C1 segment of cervical spinal cord (tissue), 14 donors: ENCODE results near the gene SLC19A1.

Experiments used
- DNase-seq, 14 donors: peaks; one replicate each; lab custom pipeline; 2025; lab: John Stamatoyannopoulos, UW

SLC19A1 gene

GRCh38 chr21:45542242-45542666 lies at the start of gene SLC19A1:
Gene SLC19A1, minus strand, starts transcription at chr21:45542440. Its CDS starts 4,481 bp downstream, at chr21:45537959.
- DNase-seq, result peak in 5 of 14 donors; percentile 26 to 68 (median 37)

GRCh38 chr21:45591619-45592207 lies 49.5 kb upstream of the SLC19A1 start:
- DNase-seq, result no peak

GRCh38 chr21:45590726-45591618 lies 48.7 kb upstream of the SLC19A1 start:
- DNase-seq, result no peak

- peak in 2 of 14 donors; percentile 15 to 18 for DNase-seq
Measured at GRCh38 chr21:45590246-45590725, 48.0 kb upstream of the SLC19A1 start.

- no peak for DNase-seq
Measured at GRCh38 chr21:45589686-45590245, 47.5 kb upstream of the SLC19A1 start.

- DNase-seq, result no peak
Measured at GRCh38 chr21:45588871-45589491, 46.7 kb upstream of the SLC19A1 start.

GRCh38 chr21:45588086-45588825 lies 46.0 kb upstream of the SLC19A1 start:
- no peak for DNase-seq

- no peak for DNase-seq
Measured at GRCh38 chr21:45586289-45586858, 44.1 kb upstream of the SLC19A1 start.

GRCh38 chr21:45584786-45585185 lies 42.5 kb upstream of the SLC19A1 start:
- no peak for DNase-seq

- DNase-seq, result no peak
Measured at GRCh38 chr21:45583831-45584509, 41.7 kb upstream of the SLC19A1 start.

- DNase-seq, result no peak
Measured at GRCh38 chr21:45582128-45582527, 39.9 kb upstream of the SLC19A1 start.

GRCh38 chr21:45581322-45581712 lies 39.1 kb upstream of the SLC19A1 start:
- DNase-seq, result no peak

- DNase-seq, result no peak
Measured at GRCh38 chr21:45580576-45581321, 38.5 kb upstream of the SLC19A1 start.

GRCh38 chr21:45580181-45580575 lies 37.9 kb upstream of the SLC19A1 start:
- DNase-seq, result no peak

GRCh38 chr21:45579383-45580180 lies 37.3 kb upstream of the SLC19A1 start:
- DNase-seq, result no peak

- DNase-seq, result no peak
Measured at GRCh38 chr21:45578811-45579381, 36.7 kb upstream of the SLC19A1 start.

- no peak for DNase-seq
Measured at GRCh38 chr21:45578176-45578801, 36.0 kb upstream of the SLC19A1 start.

- no peak for DNase-seq
Measured at GRCh38 chr21:45577801-45578175, 35.5 kb upstream of the SLC19A1 start.
